ENCODE data around the gene RNF152. TPM values are rescaled to one million over a fixed set of nuclear protein-coding genes. Genes with fewer than 3 reads are reported as not detected.

RNF152 gene
- total and polyA plus RNA-seq, 12 donors = 1.5 to 31.1 (median 11.2) TPM

GRCh38 chr18:61842146-61842545, 50.7 kb downstream of the RNF152 start:
- 72 to 84% (median 77%) methylated on average over 2 of the region's 2 CpGs for WGBS, 4 donors

GRCh38 chr18:61841706-61842105, 51.1 kb downstream of the RNF152 start:
- no peaks in the 10 kb centered on the region for H3K27me3 ChIP-seq
- TF ChIP-seq POLR2A (IDR thresholded peaks at IDR 0.05) = no peak
- TF ChIP-seq, protein P1, sequence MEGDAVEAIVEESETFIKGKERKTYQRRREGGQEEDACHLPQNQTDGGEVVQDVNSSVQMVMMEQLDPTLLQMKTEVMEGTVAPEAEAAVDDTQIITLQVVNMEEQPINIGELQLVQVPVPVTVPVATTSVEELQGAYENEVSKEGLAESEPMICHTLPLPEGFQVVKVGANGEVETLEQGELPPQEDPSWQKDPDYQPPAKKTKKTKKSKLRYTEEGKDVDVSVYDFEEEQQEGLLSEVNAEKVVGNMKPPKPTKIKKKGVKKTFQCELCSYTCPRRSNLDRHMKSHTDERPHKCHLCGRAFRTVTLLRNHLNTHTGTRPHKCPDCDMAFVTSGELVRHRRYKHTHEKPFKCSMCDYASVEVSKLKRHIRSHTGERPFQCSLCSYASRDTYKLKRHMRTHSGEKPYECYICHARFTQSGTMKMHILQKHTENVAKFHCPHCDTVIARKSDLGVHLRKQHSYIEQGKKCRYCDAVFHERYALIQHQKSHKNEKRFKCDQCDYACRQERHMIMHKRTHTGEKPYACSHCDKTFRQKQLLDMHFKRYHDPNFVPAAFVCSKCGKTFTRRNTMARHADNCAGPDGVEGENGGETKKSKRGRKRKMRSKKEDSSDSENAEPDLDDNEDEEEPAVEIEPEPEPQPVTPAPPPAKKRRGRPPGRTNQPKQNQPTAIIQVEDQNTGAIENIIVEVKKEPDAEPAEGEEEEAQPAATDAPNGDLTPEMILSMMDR (IDR thresholded peaks at IDR 0.05) = no peak
- WGBS, 4 donors = 66 to 79% (median 76%) methylated on average over 3 of the region's 3 CpGs

More at GRCh38 chr18:61842146-61842545, 50.7 kb downstream of the RNF152 start:
- no peak overlapping the region for H3K27ac ChIP-seq
- H3K4me1 ChIP-seq (replicated peaks in 1 of 2) = no peaks in the 10 kb centered on the region
- H3K36me3 ChIP-seq (replicated peaks in 1 of 2) = no peaks in the 10 kb centered on the region
- no peaks in the 10 kb centered on the region for H3K27me3 ChIP-seq
- no peak for DNase-seq
- no peak overlapping the region for H3K4me3 ChIP-seq
- TF ChIP-seq, protein P1 (IDR thresholded peaks at IDR 0.05) = no peak
- TF ChIP-seq POLR2A (IDR thresholded peaks at IDR 0.05) = no peak
- intact Hi-C loops (cut with DNase I) = no loop called here
- no peaks in the 10 kb centered on the region for H3K9me3 ChIP-seq (replicated peaks in 1 of 3)

DNA sequence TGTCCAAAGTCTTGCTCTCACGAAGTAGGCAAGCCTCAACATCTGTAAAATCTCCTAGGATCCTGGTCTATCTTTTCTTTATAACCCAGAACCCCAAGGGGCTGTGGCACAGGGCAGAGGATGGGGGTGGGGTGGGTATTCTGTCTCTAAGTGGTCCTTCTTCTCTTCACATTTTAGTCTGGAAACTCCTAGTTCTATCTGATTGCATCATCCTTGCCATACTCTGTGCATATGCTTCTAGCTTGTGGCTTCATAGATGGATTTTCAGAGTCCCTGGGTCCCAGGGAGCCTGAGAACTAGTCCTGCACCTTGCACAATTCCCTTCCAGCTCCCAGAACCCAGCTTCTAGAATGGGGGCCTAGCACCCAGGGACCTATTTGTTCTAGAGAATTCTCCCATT, 52.5 kb downstream of the RNF152 start:
- DNase-seq = no peak
- H3K27ac ChIP-seq = no peak overlapping the region
- WGBS, 4 donors = 94 to 100% (median 97%) methylated on average over 1 of the region's 1 CpG
- intact Hi-C loops (cut with DNase I) = no loop called here
- TF ChIP-seq, protein P1 (IDR thresholded peaks at IDR 0.05) = no peak
- no peak for TF ChIP-seq POLR2A (IDR thresholded peaks at IDR 0.05)
- no peaks in the 10 kb centered on the region for H3K27me3 ChIP-seq
- H3K36me3 ChIP-seq (replicated peaks in 1 of 2) = no peaks in the 10 kb centered on the region
- no peaks in the 10 kb centered on the region for H3K4me1 ChIP-seq (replicated peaks in 1 of 2)
- no peaks in the 10 kb centered on the region for H3K9me3 ChIP-seq (replicated peaks in 1 of 3)
- no peak overlapping the region for H3K4me3 ChIP-seq

More at GRCh38 chr18:61841706-61842105, 51.1 kb downstream of the RNF152 start:
- no peak overlapping the region for H3K27ac ChIP-seq
- H3K4me3 ChIP-seq = no peak overlapping the region
- intact Hi-C loops (cut with DNase I) = no loop called here
- no peaks in the 10 kb centered on the region for H3K9me3 ChIP-seq (replicated peaks in 1 of 3)
- H3K36me3 ChIP-seq (replicated peaks in 1 of 2) = no peaks in the 10 kb centered on the region
- DNase-seq = no peak
- H3K4me1 ChIP-seq (replicated peaks in 1 of 2) = no peaks in the 10 kb centered on the region

DNA sequence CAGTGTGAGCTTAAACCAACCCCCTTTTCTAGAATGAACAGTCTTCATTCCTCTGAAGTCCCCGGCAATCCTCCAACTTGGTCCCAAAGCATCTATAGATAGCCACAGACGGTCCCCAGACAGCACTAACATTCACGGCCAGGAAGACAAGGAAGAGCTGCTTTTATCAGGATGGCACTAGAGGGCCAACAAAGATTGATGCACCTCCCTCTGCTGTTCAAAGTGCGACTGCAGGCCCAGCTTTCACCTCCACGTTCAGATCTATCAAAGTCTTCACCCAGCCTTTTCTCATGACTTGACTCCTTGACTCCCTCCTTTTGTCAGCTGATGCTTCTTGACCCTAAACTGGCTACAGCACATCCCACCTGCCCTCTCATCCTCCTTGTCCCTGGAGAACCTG, 54.3 kb downstream of the RNF152 start:
- no peaks in the 10 kb centered on the region for H3K9me3 ChIP-seq (replicated peaks in 1 of 3)
- WGBS, 4 donors = 92 to 94% (median 92%) methylated on average over 5 of the region's 5 CpGs
- no peak overlapping the region for H3K27ac ChIP-seq
- no peaks in the 10 kb centered on the region for H3K27me3 ChIP-seq
- DNase-seq = no peak
- no peak for TF ChIP-seq POLR2A (IDR thresholded peaks at IDR 0.05)
- TF ChIP-seq, protein P1 (IDR thresholded peaks at IDR 0.05) = no peak
- no peak overlapping the region for H3K4me3 ChIP-seq
- H3K36me3 ChIP-seq (replicated peaks in 1 of 2) = no peaks in the 10 kb centered on the region
- H3K4me1 ChIP-seq (replicated peaks in 1 of 2) = peaks cover 0 to 10% of the 10 kb centered on the region in 2 donors
- intact Hi-C loops (cut with DNase I) = no loop called here

Data from adrenal gland (tissue), 12 donors.